ENCODE results near the gene AKIRIN1.
"Not testable (repeated sequence)": the region's sequence is repeated elsewhere in the genome, so short reads cannot be mapped to it uniquely, and the experiment has no call there.

AKIRIN1 gene

DNA sequence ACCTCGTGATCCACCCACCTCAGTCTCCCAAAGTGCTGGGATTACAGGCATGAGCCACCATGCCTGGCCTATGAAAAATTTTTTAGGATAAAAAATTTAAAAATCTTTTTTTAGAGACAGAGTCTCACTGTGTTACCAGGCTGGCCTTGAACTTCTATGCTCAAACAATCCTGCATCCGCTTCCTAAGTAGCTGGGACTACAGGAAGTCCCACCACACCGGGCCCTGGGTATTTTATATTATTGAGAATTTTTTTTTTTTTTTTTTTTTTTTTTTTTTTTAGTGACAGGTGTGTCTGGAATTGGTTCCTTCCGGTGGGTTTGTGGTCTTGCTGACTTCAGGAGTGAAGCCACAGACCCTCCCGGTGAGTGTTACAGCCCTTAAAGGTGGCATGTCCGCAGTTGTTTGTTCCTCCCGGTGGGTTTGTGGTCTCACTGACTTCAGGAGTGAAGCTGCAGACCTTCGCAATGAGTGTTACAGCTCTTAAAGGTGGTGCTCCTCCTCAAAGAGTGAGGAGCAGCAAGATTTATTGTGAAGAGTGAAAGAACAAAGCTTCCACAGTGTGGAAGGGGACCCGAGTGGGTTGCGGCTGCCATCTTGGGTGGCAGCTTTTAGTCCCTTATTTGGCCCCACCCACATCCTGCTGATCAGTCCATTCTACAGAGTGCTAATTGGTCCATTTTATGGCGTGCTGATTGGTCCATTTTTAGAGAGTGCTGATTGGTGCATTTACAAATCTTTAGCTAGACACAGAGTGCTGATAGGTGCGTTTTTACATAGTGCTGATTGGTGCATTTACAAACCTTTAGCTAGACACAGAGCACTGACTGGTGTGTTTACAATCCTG is 13.5 kb upstream of the AKIRIN1 start:
- H3K27me3 ChIP-seq (ENCODE audit: insufficient read depth, low read length); H3K9me3 ChIP-seq (ENCODE audit: low read length); H3K4me3 ChIP-seq (ENCODE audit: low read length); H3K4me1 ChIP-seq (ENCODE audit: insufficient read depth, low read length); H2AFZ ChIP-seq (ENCODE audit: low read depth, low read length); H3K36me3 ChIP-seq (ENCODE audit: insufficient read depth, low read length): not testable (repeated sequence)

DNA sequence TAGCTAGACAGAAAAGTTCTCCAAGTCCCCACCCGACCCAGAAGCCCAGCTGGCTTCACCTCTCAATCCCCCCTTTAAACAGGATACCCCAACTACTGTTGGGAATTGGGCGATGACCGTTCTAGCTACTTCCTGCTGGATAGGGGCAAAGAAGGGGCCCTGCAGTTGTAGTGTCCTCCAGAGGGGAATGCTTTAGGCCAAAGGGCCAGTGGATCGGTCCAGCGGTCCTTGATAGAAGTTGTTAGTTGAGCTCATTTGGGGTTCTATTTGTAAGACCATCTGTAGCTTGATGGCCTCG is 12.9 kb upstream of the AKIRIN1 start:
- not testable (repeated sequence) for H3K27me3 ChIP-seq (ENCODE audit: insufficient read depth, low read length); H3K4me1 ChIP-seq (ENCODE audit: insufficient read depth, low read length); H3K9me3 ChIP-seq (ENCODE audit: low read length); H2AFZ ChIP-seq (ENCODE audit: low read depth, low read length); H3K4me3 ChIP-seq (ENCODE audit: low read length); H3K36me3 ChIP-seq (ENCODE audit: insufficient read depth, low read length)

DNA sequence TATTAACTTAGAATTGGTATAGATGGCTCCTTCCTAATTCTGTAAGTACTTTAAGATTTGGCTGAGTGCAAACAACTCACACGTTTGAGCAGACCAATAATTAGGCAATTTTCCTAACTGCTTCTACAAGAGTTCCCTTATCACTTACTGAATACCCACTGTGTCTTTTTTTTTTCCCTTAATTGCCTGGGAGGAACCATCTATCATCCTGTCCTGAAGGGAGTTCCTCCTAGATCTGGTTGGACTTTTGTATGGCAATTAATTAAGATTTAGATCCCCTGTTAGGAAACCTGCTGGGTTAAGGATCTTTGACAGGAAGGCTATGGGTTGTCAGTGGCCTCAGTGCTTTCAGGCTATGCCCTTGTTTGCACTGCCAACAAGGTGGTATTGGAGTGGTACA is 11.7 kb upstream of the AKIRIN1 start:
- not testable (repeated sequence) for H2AFZ ChIP-seq (ENCODE audit: low read depth, low read length); H3K9me3 ChIP-seq (ENCODE audit: low read length); H3K4me3 ChIP-seq (ENCODE audit: low read length); H3K4me1 ChIP-seq (ENCODE audit: insufficient read depth, low read length); H3K27me3 ChIP-seq (ENCODE audit: insufficient read depth, low read length); H3K36me3 ChIP-seq (ENCODE audit: insufficient read depth, low read length)

DNA sequence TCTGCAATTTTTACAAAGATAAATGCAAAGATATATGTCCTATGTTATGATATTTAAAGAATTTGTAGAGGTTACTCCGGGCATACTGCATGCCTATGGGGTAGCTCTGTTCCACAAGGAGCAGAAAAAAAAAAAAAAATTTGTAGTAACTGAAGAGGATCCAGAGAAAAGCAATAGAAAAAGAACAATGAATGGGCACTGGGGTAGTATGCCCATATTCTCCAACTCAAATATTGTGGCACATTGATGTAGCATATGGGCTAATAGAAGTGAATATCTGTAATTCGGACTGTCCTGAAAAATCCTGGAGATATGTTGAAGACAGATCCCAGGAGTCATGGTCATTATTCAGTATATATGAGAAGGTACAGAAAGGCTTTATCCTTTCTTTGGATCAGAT is 1.1 kb upstream of the AKIRIN1 start:
- Histone ChIP-seq H3K4me3 (ENCODE audit: low read length) (peak overlapping the region; percentile 95), H3K36me3 (ENCODE audit: insufficient read depth, low read length) (peaks cover 6% of the 10 kb centered on the region), H3K27me3 (ENCODE audit: insufficient read depth, low read length) (no peaks in the 10 kb centered on the region), H2AFZ (ENCODE audit: low read depth, low read length) (peak overlapping the region; percentile 57), H3K9me3 (ENCODE audit: low read length) (no peaks in the 10 kb centered on the region), H3K4me1 (ENCODE audit: insufficient read depth, low read length) (peaks cover 18% of the 10 kb centered on the region)

DNA sequence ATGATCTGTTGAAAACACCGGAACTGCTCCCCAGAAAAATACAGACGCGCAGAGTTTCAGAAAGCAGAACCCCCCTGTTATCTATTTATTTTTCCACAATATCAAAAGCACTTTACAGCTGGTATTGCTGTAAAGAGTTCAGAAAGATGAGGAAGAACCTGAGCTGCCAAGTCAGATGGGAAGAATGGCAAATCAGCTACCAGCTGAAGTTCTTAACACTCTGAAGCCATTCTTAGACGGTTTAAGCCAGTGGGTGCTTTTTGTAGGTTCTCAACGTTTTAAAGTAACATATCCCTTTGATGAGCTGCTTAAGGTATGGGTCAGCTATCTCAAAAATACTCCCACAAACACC is 714 bp upstream of the AKIRIN1 start:
- H3K36me3 ChIP-seq (ENCODE audit: insufficient read depth, low read length), result peaks cover 10% of the 10 kb centered on the region
- no peaks in the 10 kb centered on the region for H3K9me3 ChIP-seq (ENCODE audit: low read length)
- H3K27me3 ChIP-seq (ENCODE audit: insufficient read depth, low read length), result no peaks in the 10 kb centered on the region
- peaks cover 18% of the 10 kb centered on the region for H3K4me1 ChIP-seq (ENCODE audit: insufficient read depth, low read length)
- peak overlapping the region; percentile 57 for H2AFZ ChIP-seq (ENCODE audit: low read depth, low read length)
- H3K4me3 ChIP-seq (ENCODE audit: low read length), result peak overlapping the region; percentile 95

DNA sequence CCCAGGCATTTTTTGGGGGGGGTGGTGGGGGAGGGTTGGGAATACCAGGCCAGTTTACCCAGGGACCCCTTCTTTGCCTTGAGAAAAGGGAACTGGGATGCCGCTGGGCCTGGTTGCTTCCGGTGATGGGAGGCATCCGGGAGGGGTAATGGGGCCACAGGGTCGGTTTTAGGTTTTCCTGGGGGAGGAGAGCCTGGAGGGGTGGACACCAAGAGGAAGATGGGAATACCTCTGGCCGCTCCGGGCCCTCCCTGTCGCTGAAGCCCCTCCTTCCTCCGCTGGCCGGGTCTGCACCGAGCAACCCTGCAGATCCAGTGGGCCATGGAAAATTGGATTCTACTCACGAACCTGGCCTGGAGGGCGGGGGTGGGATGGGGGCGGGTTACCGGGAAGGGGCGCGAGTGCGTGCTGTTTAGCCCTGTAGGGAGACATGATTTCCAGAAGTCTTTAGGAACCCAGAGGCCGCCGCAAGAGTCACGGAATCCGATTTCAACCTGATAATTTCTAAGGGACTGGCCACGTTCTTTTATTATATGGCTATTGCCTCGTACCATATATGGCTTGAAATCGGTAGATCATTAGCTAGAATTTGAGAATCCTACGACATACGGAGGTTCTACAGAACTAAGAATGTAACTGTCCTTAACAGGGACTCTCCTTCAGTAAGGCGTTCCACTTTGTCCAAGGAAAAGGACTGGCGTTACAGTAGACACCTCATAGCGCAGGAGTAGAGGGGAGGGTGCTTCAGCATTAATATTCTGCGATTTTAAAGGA is 749 bp downstream of the AKIRIN1 start:
- Histone ChIP-seq H3K9me3 (ENCODE audit: low read length) (no peaks in the 10 kb centered on the region), H3K4me1 (ENCODE audit: insufficient read depth, low read length) (peaks cover 18% of the 10 kb centered on the region), H3K36me3 (ENCODE audit: insufficient read depth, low read length) (peaks cover 18% of the 10 kb centered on the region), H3K4me3 (ENCODE audit: low read length) (peak overlapping the region; percentile 95), H3K27me3 (ENCODE audit: insufficient read depth, low read length) (no peaks in the 10 kb centered on the region), H2AFZ (ENCODE audit: low read depth, low read length) (peak overlapping the region; percentile 60)

DNA sequence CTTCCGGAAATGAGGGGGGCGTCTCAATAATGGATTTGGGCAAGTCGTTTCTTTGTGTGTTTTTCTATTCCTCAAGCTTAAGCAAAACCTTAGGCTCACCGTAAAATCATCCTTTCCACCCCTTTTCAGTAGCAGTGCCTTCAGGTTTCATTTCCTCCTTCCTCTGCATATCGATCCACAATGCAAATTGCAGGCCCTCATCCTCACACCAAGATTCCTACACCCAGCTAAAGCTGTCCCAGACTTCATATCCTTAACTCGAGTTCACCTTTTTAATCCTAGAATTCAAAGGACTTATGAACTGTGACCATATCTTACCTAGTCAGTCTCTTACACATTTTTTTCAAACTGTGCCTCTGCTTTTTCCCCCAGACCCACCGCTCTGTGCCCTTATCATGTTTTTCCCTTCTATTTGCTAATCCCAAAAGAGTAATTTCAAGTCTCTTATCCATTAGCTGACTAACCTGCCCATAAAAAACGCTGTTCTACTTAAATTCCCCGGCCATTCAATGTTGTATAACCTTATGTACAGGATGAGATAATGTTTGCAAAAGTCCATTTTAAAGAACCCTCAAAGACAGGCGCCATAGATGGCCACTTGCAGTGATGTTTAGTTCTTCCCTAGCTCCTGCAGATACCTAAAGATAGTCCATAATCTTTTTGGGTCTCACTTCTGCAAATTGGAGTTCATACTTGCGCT is 1.5 kb downstream of the AKIRIN1 start:
- no peak overlapping the region for H2AFZ ChIP-seq (ENCODE audit: low read depth, low read length)
- H3K36me3 ChIP-seq (ENCODE audit: insufficient read depth, low read length), result peaks cover 25% of the 10 kb centered on the region
- H3K4me3 ChIP-seq (ENCODE audit: low read length), result peak overlapping the region; percentile 95
- H3K9me3 ChIP-seq (ENCODE audit: low read length), result no peaks in the 10 kb centered on the region
- H3K4me1 ChIP-seq (ENCODE audit: insufficient read depth, low read length), result peaks cover 18% of the 10 kb centered on the region
- no peaks in the 10 kb centered on the region for H3K27me3 ChIP-seq (ENCODE audit: insufficient read depth, low read length)

DNA sequence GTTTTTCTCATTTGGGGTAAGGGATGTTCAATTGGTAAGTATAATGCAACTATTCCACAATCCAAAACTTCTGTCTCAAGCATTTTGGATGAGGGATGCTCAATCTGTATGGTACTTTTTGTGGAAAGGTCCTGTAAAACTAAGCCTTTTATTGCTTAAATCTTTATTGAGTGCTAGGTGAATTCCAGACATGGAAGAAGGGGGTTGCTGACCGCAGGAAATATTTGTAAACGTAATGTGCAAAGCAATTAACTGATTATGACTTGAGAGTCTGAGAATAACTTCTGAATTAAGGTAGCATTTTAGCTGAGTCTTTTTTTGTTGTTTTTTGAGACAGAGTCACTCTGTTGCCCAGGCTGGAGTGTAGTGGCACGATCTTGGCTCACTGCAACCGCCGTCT is 3.1 kb downstream of the AKIRIN1 start:
- no peak overlapping the region for H3K4me3 ChIP-seq (ENCODE audit: low read length)
- H3K27me3 ChIP-seq (ENCODE audit: insufficient read depth, low read length), result no peaks in the 10 kb centered on the region
- peaks cover 18% of the 10 kb centered on the region for H3K4me1 ChIP-seq (ENCODE audit: insufficient read depth, low read length)
- H2AFZ ChIP-seq (ENCODE audit: low read depth, low read length), result no peak overlapping the region
- H3K36me3 ChIP-seq (ENCODE audit: insufficient read depth, low read length), result peaks cover 36% of the 10 kb centered on the region
- H3K9me3 ChIP-seq (ENCODE audit: low read length), result no peaks in the 10 kb centered on the region

DNA sequence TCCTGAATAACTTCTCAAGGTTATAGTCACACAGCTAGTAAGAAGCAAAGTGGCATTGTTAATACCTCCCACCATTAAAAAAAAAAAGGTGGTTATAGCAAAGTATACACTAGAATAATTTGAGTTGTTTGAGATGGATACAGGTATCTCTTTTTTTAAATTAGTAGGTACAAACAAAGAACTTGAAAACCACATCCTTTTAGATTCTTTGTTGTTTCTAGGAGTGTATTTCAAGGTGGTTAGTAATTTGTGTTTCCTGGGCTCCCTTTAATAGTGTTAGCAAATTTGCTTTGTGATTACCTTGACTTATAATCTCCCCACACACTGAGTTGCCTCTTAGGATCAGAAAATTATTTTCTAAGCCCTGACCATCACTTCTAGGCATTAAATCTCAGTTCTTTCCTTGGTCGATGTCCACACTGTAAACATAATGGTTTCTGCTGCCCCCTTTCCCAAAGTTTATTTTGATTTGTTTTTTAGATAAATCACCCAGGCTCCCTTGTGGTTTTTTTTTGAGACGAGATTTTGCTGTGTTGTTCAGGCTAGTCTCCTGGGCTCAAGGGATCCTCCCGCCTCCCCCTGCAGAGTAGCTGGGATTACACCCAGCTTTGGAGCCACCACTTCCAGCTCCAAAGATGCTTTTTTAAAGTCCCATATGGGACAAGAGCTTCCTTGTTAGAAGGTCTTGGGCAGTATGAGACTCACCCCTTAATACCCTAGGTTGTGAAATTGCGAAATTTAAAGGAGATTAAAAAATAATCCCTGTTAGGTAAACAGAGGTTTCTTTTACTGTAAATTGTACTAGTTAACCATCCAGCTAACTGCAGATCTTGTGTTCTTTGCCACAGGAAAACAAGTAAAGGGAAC is 6.2 kb downstream of the AKIRIN1 start:
- no peaks in the 10 kb centered on the region for H3K27me3 ChIP-seq (ENCODE audit: insufficient read depth, low read length)
- H3K4me1 ChIP-seq (ENCODE audit: insufficient read depth, low read length), result peaks cover 10% of the 10 kb centered on the region
- H2AFZ ChIP-seq (ENCODE audit: low read depth, low read length), result no peak overlapping the region
- H3K9me3 ChIP-seq (ENCODE audit: low read length), result no peaks in the 10 kb centered on the region
- no peak overlapping the region for H3K4me3 ChIP-seq (ENCODE audit: low read length)
- peaks cover 64% of the 10 kb centered on the region for H3K36me3 ChIP-seq (ENCODE audit: insufficient read depth, low read length)

DNA sequence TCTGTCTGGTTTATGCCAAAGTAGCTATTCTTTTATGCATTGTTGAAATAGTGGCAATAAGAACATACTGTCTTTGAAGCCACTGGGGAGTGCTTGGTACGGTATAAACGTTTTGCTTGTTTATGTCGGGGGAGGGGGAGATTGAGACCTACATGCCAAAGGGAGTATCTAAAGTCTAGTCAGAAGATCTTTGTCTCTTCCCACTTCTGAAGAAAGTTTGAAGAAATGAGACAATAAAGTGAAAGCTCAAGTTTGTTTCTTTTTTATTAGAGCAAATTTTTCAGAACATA is 6.8 kb downstream of the AKIRIN1 start:
- H2AFZ ChIP-seq (ENCODE audit: low read depth, low read length), result no peak overlapping the region
- H3K4me3 ChIP-seq (ENCODE audit: low read length), result no peak overlapping the region
- no peaks in the 10 kb centered on the region for H3K27me3 ChIP-seq (ENCODE audit: insufficient read depth, low read length)
- H3K36me3 ChIP-seq (ENCODE audit: insufficient read depth, low read length), result peaks cover 68% of the 10 kb centered on the region
- H3K9me3 ChIP-seq (ENCODE audit: low read length), result no peaks in the 10 kb centered on the region
- H3K4me1 ChIP-seq (ENCODE audit: insufficient read depth, low read length), result peaks cover 4% of the 10 kb centered on the region

DNA sequence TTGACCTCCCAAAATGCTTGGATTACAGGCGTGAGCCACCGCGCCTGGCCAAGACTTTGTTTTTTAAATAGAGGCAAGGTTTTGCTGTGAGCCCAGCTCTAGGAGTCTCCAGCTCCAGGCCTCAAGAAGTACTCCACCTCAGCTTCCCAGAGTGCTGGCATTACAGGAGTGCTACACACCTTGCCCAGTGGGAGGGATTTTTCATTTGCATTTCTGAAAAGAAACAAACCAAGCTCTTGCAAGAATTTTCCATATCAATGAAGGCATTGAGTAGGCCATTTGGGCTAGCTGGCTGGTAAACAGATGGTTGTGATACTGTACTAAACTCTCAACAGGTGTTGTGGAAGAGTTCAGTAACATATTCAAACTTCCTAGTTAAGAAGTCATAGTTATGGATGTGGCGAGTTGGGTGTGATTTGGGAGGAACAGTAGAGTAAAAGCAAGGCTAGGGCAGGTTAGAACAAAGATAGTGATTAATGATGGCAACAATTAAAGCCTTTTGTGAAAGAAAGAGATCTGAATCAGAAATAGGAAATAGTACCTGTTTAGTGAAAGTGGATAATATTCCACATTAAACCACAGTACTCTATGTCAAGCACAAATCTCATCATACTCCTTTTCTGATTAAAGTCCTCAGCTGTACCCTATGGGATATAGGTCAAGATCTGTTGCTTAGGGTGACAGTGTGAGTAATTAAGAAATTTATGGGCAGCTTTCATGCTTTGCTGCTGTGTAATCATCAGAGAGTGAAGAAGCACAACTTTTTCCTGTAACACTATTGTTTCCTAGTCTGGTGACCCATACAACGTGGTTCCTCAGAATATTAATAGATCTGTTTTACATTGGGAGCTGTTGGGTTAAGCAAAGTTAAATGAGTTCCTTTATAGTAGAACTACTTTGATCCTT is 10.7 kb downstream of the AKIRIN1 start:
- H3K4me1 ChIP-seq (ENCODE audit: insufficient read depth, low read length), result no peaks in the 10 kb centered on the region
- H3K9me3 ChIP-seq (ENCODE audit: low read length), result no peaks in the 10 kb centered on the region
- H3K36me3 ChIP-seq (ENCODE audit: insufficient read depth, low read length), result peaks cover 88% of the 10 kb centered on the region
- no peak overlapping the region for H2AFZ ChIP-seq (ENCODE audit: low read depth, low read length)
- no peak overlapping the region for H3K4me3 ChIP-seq (ENCODE audit: low read length)
- no peaks in the 10 kb centered on the region for H3K27me3 ChIP-seq (ENCODE audit: insufficient read depth, low read length)

DNA sequence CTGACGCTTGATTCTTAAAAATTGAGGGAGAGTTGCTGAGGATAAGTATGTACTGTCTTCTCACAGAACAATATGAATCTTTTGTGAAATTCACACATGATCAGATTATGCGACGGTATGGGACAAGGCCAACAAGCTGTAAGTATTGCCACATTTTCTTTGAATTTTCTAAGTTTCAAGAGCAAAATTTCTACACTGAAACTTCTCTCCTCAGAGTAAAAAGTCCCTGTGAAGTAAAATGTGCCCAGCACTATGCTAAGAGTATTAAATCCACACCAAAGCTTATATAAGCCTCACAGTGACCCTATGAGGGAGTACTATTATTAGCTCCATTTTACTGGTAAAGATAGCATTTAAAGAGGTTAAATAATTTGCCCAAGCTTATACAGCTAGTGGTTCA is 12.2 kb downstream of the AKIRIN1 start:
- no peak overlapping the region for H3K4me3 ChIP-seq (ENCODE audit: low read length)
- peaks cover 91% of the 10 kb centered on the region for H3K36me3 ChIP-seq (ENCODE audit: insufficient read depth, low read length)

More for the DNA sequence above, 12.2 kb downstream of the AKIRIN1 start:
- Histone ChIP-seq H2AFZ (ENCODE audit: low read depth, low read length) (no peak overlapping the region), H3K9me3 (ENCODE audit: low read length) (no peaks in the 10 kb centered on the region), H3K27me3 (ENCODE audit: insufficient read depth, low read length) (no peaks in the 10 kb centered on the region), H3K4me1 (ENCODE audit: insufficient read depth, low read length) (no peaks in the 10 kb centered on the region)
